GM18907 (cell line): ENCODE measurements around the gene GPR157.

Source experiments
- ATAC-seq: cut with Tn5 transposase; IDR thresholded peaks from one replicate; pipeline ENCODE4 v1.9.1; 2021; ENCODE audit warnings: mild to moderate bottlenecking, moderate library complexity; ENCODE audit not compliant: unreplicated experiment

Gene GPR157

DNA sequence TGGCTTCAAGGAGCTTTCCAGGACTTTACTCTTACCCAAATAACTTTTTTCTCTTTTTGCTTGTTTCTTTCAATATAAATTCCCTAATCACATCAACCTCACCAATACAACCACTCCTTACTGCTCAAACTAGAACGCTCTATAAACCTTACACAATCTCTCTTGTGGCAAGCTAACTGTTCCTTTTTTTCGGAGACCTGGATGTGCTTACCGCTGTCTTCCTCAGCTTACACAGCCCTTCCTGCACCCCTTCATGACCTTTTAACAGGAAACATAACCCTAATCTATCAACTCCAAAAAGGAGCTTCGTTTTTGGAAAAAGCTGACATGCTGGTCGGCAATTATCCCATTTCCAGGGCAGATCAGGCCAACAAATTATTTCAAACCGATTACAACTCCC lies 35.3 kb downstream of the GPR157 start:
- no peak for ATAC-seq

DNA sequence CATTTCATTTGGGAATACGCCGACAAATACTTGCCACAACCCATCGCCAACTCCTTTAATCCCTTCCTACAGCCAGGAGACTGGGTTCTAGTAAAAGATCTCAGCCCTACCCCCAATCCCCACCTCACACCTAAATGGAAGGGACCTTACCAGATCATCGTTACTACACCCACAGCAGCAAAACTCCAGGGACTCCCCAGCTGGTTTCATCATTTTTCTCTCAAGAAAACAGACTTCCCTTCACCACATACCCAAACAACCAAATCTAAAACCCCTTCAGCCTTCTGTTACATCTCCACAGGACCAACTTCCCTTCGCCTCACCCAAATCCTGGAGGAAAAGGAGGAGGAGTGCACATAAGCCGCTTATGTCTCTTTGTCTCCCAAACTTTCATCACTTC lies 35.8 kb downstream of the GPR157 start:
- no peak for ATAC-seq

DNA sequence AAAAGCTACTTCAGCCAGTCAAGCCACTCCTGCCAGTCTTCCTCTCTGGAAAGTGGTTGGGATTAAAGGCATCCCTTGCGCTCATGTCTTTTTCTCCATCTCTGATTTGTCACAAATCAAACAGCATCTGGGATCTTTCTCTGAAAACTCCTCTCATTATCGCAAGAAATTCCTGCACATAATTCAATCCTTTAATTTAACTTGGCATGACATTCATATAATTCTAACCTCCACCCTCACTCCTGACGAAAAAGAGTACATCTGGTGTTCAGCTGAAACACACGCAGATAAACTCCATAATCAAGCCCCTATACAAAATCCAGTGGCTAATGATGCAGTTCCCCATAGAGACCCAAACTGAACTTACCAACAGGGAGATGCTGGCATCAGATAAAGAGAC lies 40.1 kb downstream of the GPR157 start:
- ATAC-seq = no peak

DNA sequence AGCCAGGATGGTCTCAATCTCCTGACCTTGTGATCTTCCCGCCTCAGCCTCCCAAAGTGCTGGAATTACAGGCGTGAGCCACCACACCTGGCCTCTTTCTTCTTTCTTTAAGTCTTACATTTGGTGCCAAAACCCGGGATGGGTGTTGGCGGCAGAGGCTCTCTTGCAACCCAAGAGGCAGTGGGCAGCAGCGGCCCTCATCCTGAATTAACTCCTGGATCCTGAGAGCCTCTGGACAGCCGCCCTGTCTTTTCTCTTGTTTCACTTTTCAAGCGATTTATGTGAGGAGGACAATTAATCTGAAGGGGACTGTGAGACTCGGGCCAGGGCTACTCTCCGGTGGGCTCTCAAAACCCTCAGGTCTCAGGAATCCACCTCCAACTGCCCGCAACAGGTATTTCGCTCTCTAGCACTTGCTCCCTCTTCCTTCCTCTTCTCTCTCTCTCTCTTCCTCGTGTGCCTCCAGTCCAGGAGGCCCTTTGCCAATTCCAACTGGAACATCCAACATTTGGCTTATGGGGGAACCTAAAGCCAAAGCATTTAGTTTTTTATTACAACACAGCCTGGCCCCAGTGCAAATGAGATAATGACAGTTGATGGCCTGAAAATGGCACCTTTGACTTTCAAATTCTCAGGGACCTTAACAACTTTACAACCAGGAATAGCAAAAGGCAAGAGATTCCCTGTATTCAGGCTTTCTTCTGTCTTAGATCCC lies 41.3 kb downstream of the GPR157 start:
- no peak for ATAC-seq

DNA sequence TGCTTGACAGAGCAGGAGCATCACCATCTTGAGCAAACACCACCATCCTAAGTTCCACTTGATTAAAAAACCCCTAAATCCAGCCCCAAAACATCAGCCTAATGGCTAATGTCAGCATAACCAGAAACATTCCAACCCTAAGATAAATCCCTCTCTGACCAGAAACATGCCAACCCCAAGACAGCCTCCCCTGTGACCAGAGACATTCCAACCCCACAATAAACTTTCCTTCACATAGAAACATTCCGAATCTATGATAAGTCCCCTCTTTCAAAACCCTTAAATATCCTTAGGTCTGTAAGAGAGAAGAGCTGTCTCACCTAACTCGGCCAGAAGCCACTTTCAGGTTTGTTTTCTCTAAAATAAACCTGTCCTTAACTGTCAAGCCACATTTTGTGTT lies 42.1 kb downstream of the GPR157 start:
- ATAC-seq = no peak

DNA sequence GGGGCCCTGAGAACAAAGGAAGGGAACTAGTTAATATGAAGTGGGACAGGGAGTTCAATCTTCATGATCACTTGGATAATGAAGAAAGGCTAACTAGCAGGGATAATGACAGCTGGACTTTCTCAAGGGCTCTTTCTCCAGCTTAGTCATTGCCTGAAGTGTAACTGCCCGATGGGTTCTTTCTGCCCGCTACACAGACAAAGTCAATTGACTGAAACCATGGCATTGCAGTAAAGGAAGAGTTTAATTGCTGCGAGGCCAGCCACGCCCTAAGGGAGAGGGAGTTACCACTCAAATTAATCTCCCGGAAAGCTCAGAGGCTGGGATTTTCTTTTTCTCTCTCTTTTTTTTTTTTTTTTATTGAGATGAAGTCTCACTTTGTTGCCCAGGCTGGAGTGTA lies 42.9 kb downstream of the GPR157 start:
- ATAC-seq = no peak

DNA sequence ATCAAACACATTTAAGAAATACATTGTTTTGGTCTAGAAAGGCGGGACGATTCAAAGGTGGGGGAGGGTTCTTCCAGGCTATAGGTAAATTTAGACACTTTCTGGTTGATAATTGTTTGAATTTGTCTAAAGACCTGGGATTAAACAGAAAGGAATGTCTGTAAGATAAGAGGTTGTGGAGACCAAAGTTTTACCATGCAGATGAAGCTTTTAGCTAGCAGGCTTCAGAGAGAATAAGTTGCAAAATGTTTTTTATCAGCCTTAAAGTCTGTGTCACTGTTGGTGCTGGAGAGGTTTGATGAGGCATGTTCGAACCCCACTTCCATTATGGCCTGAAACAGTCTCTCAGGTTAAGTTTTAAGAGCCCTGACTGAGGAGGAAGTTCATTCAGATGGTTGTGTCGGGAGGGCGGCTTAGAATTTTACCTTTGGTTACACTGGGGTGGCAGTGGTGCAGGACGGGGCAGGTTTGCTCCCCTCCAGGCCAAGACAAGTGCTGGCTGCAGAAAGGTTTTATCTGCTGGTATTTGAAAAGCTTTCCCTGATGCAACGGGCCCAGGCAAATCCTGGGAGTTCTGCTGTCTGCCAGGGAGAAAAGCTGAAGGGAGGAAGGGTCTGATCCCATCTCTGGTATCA lies 43.5 kb downstream of the GPR157 start:
- no peak for ATAC-seq

DNA sequence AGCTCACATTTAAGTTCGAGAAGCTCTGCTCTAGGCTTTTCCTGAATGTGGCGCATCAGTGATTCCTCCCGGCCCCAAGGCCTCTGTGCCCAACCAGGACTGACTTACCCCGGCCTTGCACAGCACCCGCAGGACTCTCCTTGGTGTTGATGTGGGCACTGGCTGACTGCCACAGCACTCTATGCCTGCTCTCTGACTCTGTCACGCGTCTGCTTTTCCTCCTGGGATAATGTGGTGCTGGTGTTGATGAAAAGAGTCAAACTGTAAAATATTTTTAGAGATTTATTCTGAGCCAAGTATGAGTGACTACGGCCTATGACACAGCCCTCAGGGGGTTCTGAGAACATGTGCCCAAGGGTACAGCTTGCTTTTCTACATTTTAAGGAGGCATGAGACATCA lies 44.0 kb downstream of the GPR157 start:
- no peak for ATAC-seq

DNA sequence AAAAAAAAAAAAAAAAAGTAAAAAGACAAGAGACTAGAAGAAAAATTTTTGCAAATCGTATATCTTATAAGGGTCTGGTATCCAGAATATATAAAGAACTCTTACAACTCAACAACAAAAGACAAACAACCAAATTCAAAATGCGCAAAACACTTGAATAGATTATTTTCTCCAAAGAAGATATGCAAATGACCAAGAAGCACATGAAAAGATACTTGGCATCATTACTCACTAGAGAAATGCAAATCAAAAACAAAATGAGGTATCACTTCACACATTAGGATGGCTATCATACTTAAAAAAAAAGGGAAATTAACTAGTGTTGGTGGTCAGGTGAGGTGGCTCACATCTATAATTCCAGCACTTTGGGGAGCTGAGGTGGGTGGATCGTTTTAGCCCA lies 47.4 kb downstream of the GPR157 start:
- no peak for ATAC-seq

DNA sequence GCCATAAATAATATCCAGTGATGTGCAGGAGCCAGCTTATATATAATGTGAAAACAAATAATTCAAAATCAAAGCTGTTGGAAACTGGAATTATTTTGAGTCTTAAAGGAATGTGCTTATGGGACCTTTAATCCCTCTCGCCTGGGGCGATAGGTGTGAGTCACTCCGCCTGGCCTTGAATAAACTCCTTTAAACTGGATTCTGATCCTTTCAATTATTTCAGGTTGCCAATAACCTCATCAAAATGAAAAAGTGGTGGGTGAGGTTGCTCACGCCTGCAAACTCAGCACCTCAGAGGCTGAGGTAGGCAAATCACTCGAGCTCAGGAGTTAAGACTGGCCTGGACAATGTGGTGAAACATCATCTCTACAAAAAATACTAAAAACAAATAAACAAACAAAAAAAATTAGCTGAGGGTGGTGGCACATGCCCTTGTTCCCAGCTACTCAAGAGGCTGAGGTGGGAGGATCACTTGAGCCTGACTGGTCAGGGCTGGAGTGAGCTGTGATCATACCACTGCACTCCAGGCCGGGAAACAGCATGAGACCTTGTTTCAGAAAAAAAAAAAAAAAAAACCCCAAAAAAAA lies 48.1 kb downstream of the GPR157 start:
- no peak for ATAC-seq

DNA sequence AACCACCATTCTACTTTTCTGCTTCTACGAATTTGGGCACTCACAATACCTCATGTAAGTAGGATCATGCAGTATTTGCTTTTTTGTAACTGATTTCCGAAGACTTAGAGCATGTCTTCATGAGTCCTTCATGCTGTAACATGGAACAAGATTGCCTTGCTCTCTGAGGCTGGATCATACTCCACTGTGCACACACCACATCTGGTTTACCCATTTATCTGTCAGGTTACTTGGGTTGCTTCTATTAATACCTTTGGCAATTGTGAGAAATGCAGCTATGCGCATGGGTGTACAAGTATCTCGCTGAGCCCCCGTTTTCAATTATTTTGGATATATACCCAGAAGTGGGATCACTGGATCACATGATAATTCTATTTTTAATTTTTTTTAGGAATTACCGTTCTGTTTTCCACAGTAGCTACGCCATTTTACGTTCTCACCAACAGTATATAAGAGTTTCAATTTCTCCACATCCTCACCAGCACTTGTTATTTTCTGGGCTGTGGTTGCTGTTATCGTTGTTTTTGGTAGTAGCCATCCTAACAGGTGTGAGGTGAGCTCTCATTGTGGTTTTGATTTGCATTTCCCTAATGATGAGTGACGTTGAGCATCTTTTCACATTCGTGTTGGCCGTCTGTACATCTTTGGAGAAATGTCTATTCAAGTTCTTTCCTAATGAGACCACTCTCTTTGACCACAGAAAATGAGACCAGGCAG lies 48.8 kb downstream of the GPR157 start:
- ATAC-seq = peak; percentile 48

DNA sequence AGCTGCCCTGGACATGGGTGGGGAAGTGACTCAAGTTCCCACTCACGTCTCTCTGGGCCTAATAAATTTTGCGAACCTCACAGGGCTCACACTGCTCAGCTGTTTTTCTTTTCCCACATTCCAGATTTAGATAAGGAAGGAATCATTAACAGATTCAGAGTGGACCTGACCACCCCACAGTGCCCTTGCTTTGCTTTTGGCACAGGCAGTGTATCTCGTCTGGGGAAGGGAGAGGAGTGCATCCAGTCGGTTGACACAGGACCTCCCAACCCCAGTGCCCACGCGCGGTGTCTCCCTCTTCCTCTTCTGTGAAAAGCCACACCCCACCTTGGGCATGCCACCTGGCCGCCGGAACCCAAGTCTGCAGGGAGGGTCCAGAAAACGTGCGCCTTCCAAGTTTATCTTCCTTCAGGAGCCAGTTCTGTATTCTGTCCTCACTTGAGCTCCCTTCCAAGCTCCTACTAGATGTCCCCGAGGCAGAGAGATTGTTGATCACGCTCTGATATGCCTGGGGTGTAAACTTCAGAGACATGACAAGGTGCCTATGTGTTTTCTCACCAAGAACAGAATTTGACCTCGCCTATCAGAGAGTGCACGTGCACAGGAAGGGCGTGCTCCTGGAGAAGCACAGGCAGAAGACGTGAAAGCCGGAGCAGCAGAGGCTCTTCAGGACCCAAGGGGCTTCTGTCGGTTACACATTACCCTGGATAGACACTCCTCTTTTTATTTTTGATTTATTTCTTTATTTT lies 50.0 kb downstream of the GPR157 start:
- ATAC-seq = no peak

DNA sequence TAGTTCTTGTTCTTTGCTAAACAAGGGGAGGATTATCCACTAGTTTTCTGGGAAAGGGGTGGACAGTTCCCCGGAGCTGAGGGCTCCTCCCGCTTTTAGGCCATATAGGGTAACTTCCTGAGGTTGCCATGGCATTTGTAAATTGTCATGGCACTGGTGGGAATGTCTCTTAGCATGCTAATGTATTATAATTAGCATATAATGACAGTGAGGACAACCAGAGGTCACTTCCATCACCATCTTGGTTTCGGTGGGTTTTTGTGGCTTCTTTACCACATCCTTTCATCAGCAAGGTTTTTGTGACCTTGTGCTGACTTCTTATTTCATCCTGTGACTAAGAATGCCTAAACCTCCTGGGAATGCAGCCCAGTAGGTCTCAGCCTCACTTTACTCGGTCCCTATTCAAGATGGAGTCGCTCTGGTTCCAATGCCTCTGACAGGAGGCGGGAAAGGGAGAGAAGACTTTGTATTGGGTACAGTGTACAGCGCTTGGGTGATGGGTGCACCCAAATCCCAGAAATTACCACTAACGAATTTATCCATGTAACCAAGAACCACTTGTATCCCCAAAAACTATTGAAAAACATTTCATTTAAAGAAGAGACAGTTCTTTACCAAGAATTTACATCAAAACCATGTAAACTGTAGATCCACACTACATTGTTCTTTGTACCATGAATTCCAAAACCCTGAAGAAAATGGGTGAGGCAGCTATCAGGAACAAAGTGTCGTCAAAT lies 50.7 kb downstream of the GPR157 start:
- ATAC-seq = peak; percentile 41

DNA sequence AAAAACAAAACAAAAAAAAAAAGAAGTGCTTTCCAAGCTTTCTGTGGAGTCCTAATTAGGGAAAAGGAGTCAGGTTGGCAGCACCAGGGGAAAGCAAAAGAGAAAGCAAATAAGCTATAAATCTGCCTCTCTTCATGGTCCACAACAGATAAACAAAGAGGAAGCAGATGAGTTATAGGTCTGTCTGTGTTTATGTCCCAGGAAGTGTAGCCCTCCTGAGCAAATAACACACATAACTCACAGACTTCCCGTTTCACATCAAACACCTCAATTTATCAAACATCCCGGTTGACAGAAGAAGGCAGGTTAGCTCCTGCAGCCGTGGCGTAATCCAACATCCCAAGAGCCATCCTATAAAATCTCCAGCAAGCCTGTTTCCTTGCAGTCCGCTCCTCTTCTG lies 53.9 kb downstream of the GPR157 start:
- no peak for ATAC-seq

DNA sequence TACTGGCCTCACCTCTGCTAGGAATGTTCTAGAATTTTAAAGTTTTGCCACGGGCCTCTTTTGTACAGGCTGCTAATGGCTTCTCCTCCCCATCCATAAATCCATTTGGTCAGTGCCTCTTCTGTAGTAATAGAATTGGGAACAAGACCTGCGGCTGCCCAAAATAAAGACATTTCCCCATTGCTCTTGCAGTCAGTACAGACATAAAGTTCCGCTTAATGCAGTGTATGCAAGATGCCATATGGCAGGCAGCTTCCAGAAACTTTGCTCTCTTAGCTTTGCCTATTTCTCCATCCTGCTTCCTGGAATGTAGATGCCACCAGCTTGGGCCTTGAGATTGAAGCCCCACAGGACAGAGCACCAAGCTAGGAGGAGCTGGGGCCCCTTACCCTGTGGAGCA lies 55.8 kb downstream of the GPR157 start:
- no peak for ATAC-seq

DNA sequence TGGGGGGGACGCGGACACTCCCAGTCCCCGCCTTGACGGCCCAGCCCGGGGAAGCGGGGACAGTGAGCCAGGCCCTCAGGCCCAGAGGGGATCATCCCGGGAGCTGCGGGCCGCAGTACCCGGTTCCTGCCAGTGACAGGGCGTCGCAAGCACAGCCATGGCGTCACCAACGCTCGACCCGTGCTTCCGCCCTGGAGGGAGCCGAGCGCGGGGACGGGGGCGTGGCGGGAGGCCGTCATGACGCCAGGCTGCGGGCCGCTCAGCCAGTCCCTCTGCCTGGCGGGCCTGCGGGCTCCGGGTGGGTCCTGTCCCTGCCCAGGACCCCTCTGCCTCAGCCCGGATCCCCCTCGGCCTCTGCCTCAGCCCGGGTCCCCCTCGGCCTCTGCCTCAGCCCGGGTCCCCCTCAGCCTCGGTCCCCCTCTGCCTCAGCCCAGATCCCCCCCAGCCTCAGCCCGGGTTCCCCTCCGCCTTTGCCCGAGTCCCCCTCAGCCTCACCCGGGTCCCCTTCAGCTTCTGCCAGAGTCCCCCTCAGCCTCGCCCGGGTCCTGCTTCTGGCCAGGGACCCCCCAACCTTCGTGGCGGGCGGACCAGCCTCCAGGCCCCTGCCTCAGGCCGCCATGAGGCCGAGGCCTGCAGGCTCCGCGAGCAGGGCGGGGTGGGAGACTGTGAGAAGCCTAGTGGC lies 57.2 kb downstream of the GPR157 start:
- ATAC-seq = no peak

DNA sequence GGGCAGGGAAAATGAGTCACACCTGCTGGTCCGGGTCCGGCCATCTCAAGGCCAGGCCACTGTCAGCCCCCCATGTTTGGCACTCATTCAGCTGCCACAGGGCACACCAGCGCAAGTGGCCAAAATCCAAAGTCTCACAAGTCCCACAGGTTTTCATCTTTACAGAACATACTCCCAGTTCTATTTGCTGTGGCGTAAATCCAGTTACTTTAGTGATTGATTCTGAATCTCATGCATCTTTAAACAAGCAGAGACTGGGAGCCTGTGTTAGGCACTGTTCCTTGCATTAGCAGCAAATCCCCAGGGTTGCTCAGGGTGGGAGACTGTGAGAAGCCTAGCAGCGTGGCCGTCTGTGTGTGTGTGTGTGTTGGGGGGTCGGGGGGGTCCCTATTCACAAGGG lies 58.4 kb downstream of the GPR157 start:
- no peak for ATAC-seq

DNA sequence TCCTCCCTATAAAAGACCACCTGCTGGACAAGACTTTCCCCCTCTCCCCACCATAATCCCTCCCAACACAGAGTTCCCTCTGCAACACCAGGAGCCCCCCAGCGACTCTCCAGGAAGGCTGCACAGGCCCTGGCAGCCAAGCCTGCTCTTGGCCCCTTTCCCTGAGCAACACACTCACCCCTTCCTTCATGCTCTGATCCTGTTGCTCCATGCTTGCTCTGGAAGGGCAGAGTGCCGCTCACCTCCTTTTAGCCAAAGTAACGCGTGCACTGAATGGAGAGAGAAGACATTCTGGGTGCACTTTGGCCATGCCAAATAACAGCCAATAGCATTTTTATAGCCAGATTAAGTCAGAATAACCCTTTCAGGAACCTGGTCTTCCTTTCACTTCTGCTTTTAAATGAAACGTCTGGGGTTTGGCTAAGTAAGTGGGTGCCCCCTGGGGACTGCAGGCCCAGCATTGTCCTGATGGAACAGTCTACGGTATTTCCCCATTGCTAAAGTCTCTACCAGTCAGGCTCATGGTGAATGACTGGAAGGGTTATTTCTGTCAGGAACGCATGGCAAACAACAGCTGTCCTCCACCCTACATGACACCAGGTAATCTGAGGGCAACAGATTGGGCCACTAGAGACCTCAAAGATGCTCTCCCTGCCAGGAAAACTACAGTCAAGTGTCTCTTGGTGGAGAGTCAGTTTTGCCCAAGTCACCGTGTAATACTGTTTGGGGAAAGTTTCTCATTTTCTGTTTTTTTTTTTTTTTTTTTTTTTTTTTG lies 59.4 kb downstream of the GPR157 start, which contains the start of gene SLC2A5:
SLC2A5 (minus strand) TSS at position 310 of the 775 bp plus-strand sequence; CDS start at position 211, 99 bp downstream.
- peak; percentile 91 for ATAC-seq

DNA sequence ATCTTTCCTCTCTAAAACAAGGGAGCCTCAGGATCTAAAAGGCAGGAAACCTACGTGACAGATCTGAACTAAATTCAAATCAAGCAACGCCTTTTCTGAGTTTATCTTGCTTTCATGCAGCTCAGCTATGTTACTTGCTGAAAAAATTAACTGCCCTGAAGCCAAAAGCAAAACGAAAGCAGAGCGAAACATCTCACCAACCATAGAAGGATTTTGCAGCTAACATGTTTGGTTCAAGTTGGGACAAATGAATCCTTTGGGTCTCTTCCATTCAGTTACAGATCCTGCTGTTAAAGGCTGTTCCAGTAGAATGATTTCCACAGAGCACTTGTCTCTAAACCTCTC lies 59.9 kb downstream of the GPR157 start:
- ATAC-seq = no peak
